ENCODE measurements around the gene HMOX1. TPM values are rescaled to one million over a fixed set of nuclear protein-coding genes. Genes with fewer than 3 reads are reported as not detected.
A peak's percentile ranks its signal among the peaks of the same experiment; 100 is the strongest.

Gene HMOX1
- total RNA-seq, 1 experiment from 2014 or later = 26.4 TPM

GRCh38 chr22:35380013-35380412 is 883 bp upstream of the HMOX1 start:
- intact Hi-C loops (cut with micrococcal nuclease) = no loop called here
- CTCF ChIA-PET = interaction anchor here (1.1 kb wide), 1 partner anchor 686 kb away, joined by 3 read pairs; no protein-coding TSS in a partner anchor
- no peaks in the 10 kb centered on the region for H3K9me2 ChIP-seq (ENCODE audit: insufficient read depth)
- H3K27ac ChIP-seq (ENCODE audit: low read depth, low read length) = peak overlapping the region; percentile 62; the same call in 1 of the 2 replicates
- peaks cover 0 to 4% of the 10 kb centered on the region in 2 experiments; a peak in 2 of 4 replicates for H3K36me3 ChIP-seq (ENCODE audit: control insufficient read depth in 1 of 2, insufficient read depth in 2 of 2, low read length in 2 of 2)
- H2AFZ ChIP-seq (ENCODE audit: low read depth, low read length, poor library complexity, severe bottlenecking) = no peak overlapping the region
- DNase-seq (ENCODE audit: low read depth, low spot score) (no peak), ATAC-seq (no peak)
- H3K4me1 ChIP-seq (ENCODE audit: control insufficient read depth in 1 of 2, insufficient read depth in 2 of 2, low read length in 2 of 2) = peaks cover 28 to 63% of the 10 kb centered on the region in 2 experiments
- no peaks in the 10 kb centered on the region for H3K27me3 ChIP-seq (ENCODE audit: insufficient read depth, low read length)
- no peaks in the 10 kb centered on the region for H4K20me1 ChIP-seq (ENCODE audit: insufficient read depth)
- no peak overlapping the region for H3K4me3 ChIP-seq (replicated peaks in 1 of 2; ENCODE audit: low read depth in 1 of 2, low read length in 2 of 2)
- RAD21 ChIA-PET (ENCODE audit: low non-redundant PET in 1 of 2, low total read pairs in 2 of 2, uncharacterized antibody in 2 of 2, unreplicated experiment in 2 of 2) = interaction anchor here in 1 of 2 experiments (0.7 to 0.8 kb wide), 2 partner anchors 46 to 239 kb away, joined by 3 to 9 read pairs; no protein-coding TSS in a partner anchor
- no peak overlapping the region for H3K9ac ChIP-seq (ENCODE audit: low read length)
- no peak for TF ChIP-seq SIN3A (IDR thresholded peaks at IDR 0.05; ENCODE audit: low read depth)
- no peak for TF ChIP-seq POLR2A (IDR thresholded peaks at IDR 0.05; ENCODE audit: borderline replicate concordance, extremely low read depth, insufficient read depth, insufficient read length)
- TF ChIP-seq, protein P1, sequence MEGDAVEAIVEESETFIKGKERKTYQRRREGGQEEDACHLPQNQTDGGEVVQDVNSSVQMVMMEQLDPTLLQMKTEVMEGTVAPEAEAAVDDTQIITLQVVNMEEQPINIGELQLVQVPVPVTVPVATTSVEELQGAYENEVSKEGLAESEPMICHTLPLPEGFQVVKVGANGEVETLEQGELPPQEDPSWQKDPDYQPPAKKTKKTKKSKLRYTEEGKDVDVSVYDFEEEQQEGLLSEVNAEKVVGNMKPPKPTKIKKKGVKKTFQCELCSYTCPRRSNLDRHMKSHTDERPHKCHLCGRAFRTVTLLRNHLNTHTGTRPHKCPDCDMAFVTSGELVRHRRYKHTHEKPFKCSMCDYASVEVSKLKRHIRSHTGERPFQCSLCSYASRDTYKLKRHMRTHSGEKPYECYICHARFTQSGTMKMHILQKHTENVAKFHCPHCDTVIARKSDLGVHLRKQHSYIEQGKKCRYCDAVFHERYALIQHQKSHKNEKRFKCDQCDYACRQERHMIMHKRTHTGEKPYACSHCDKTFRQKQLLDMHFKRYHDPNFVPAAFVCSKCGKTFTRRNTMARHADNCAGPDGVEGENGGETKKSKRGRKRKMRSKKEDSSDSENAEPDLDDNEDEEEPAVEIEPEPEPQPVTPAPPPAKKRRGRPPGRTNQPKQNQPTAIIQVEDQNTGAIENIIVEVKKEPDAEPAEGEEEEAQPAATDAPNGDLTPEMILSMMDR (IDR thresholded peaks at IDR 0.05 in 2 of 3, conservative IDR thresholded peaks at IDR 0.05 in 1 of 3; ENCODE audit: borderline replicate concordance in 1 of 3, insufficient read depth in 1 of 3, low read depth in 2 of 3, low read length in 2 of 3) = no peak
- no peak for TF ChIP-seq ZNF274 (IDR thresholded peaks at IDR 0.05; ENCODE audit: low read depth, low read length)
- no peak for TF ChIP-seq SP1 (IDR thresholded peaks at IDR 0.05; ENCODE audit: low read depth)
- TF ChIP-seq RAD21 (IDR thresholded peaks at IDR 0.05; ENCODE audit: low read depth) = no peak
- TF ChIP-seq EZH2phosphoT487 (IDR thresholded peaks at IDR 0.05; ENCODE audit: borderline replicate concordance) = no peak
- TF ChIP-seq ZFX (IDR thresholded peaks at IDR 0.05) = no peak
- no peak for TF ChIP-seq EZH2 (IDR thresholded peaks at IDR 0.05)
- TF ChIP-seq, protein P2, sequence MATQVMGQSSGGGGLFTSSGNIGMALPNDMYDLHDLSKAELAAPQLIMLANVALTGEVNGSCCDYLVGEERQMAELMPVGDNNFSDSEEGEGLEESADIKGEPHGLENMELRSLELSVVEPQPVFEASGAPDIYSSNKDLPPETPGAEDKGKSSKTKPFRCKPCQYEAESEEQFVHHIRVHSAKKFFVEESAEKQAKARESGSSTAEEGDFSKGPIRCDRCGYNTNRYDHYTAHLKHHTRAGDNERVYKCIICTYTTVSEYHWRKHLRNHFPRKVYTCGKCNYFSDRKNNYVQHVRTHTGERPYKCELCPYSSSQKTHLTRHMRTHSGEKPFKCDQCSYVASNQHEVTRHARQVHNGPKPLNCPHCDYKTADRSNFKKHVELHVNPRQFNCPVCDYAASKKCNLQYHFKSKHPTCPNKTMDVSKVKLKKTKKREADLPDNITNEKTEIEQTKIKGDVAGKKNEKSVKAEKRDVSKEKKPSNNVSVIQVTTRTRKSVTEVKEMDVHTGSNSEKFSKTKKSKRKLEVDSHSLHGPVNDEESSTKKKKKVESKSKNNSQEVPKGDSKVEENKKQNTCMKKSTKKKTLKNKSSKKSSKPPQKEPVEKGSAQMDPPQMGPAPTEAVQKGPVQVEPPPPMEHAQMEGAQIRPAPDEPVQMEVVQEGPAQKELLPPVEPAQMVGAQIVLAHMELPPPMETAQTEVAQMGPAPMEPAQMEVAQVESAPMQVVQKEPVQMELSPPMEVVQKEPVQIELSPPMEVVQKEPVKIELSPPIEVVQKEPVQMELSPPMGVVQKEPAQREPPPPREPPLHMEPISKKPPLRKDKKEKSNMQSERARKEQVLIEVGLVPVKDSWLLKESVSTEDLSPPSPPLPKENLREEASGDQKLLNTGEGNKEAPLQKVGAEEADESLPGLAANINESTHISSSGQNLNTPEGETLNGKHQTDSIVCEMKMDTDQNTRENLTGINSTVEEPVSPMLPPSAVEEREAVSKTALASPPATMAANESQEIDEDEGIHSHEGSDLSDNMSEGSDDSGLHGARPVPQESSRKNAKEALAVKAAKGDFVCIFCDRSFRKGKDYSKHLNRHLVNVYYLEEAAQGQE (IDR thresholded peaks at IDR 0.05; ENCODE audit: low read depth) = no peak
- TF ChIP-seq ZBTB33 (IDR thresholded peaks at IDR 0.05; ENCODE audit: extremely low read depth, insufficient replicate concordance, low read length) = no peak
- TF ChIP-seq, protein P3, sequence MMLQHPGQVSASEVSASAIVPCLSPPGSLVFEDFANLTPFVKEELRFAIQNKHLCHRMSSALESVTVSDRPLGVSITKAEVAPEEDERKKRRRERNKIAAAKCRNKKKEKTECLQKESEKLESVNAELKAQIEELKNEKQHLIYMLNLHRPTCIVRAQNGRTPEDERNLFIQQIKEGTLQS (IDR thresholded peaks at IDR 0.05) = no peak
- no peak for TF ChIP-seq CEBPB (IDR thresholded peaks at IDR 0.05; ENCODE audit: low read depth)
- TF ChIP-seq SRF (IDR thresholded peaks at IDR 0.05; ENCODE audit: low read depth) = no peak
- no peak for TF ChIP-seq CBX3 (IDR thresholded peaks at IDR 0.05; ENCODE audit: low read depth)
- TF ChIP-seq FOSL1 (IDR thresholded peaks at IDR 0.05; ENCODE audit: low read depth) = no peak
- TF ChIP-seq EGR1 (IDR thresholded peaks at IDR 0.05; ENCODE audit: low read depth) = no peak
- no peak for TF ChIP-seq JUND (IDR thresholded peaks at IDR 0.05)
- TF ChIP-seq YY1 (IDR thresholded peaks at IDR 0.05; ENCODE audit: extremely low read depth, insufficient replicate concordance, low read depth, low read length) = no peak
- POLR2A ChIA-PET = interaction anchor here (0.7 to 2.0 kb wide), 4 partner anchors 8 to 805 kb away, joined by 3 to 17 read pairs (median 4); no protein-coding TSS in a partner anchor
- no TSS peak for BruUV-seq (replicated peaks)
- peak overlapping the region; percentile 98 for H3K4me2 ChIP-seq (ENCODE audit: low read length)
- H3K79me2 ChIP-seq (ENCODE audit: insufficient read depth, low read length) = peaks cover 10% of the 10 kb centered on the region
- no peaks in the 10 kb centered on the region for H3K9me3 ChIP-seq (ENCODE audit: control insufficient read depth in 1 of 2, insufficient read depth in 1 of 2, low read depth in 1 of 2, low read length in 2 of 2)

Data from HCT116 (cell line).